GM23338 (cell line): ENCODE results near the gene DSC2.

Experiments
- CTCF ChIP-seq, 2 experiments: fragments of 200-600 bp in 1 of 2; sonication (generic) in 1 of 2; conservative IDR thresholded peaks; 2 replicates each; pipeline versions ENCODE4 v1.5.1 to v1.6.1; 2016 to 2017; ENCODE audit warnings: antibody characterized with exemption in 2 of 2, low read depth in 2 of 2, mild to moderate bottlenecking in 2 of 2, moderate library complexity in 1 of 2
- EZH2phosphoT487 ChIP-seq: fragments of 200-600 bp; sonication (generic); IDR thresholded peaks from one replicate; pipeline ENCODE4 v1.8.1; 2018; ENCODE audit warnings: antibody characterized with exemption; ENCODE audit not compliant: unreplicated experiment
- POLR2AphosphoS5 ChIP-seq: IDR thresholded peaks from 2 replicates; pipeline ENCODE4 v1.6.1; 2016; ENCODE audit warnings: antibody characterized with exemption, low read depth
- REST ChIP-seq: IDR thresholded peaks from one replicate; pipeline ENCODE4 v1.6.1; 2018; ENCODE audit warnings: antibody characterized with exemption; ENCODE audit not compliant: unreplicated experiment

- TF ChIP-seq CTCF (conservative IDR thresholded peaks at IDR 0.05; ENCODE audit: low read depth in 2 of 2) (no peak), POLR2AphosphoS5 (no peak), REST (no peak), EZH2phosphoT487 (no peak)
These were observed 45.2 kb downstream of the DSC2 start for GRCh38 chr18:31057051-31057450.
